ENCODE results near the gene SIPA1L3.

Gene SIPA1L3

DNA sequence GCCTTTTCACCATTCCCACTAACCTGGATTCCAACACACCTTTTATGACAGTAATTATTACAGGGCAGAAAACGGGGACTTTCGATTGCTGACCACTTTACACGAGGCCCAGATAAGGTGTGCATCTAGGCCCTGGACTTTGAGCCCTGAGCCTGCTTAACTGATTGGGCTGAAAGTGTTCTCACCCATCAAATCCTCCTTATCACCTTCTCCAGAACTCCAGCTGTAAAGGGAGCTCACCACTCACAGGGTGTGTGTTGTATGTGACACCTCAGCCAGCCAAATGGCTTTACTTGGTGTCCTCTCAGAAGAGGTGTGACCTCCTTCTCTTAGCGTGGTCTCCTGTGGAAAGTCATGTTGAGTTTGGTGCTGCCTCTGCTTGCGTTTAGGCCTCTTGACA lies 36.5 kb downstream of the SIPA1L3 start:
- Mint-ChIP-seq H3K4me3 (no peak overlapping the region), H3K9me3 (peaks cover 4% of the 10 kb centered on the region), H3K27ac (no peak overlapping the region), H3K36me3 (ENCODE audit: low read depth) (no peaks in the 10 kb centered on the region), H3K4me1 (ENCODE audit: low read depth) (no peaks in the 10 kb centered on the region), H3K27me3 (ENCODE audit: low read depth) (no peaks in the 10 kb centered on the region)
- no peak for DNase-seq (ENCODE audit: low spot score)

DNA sequence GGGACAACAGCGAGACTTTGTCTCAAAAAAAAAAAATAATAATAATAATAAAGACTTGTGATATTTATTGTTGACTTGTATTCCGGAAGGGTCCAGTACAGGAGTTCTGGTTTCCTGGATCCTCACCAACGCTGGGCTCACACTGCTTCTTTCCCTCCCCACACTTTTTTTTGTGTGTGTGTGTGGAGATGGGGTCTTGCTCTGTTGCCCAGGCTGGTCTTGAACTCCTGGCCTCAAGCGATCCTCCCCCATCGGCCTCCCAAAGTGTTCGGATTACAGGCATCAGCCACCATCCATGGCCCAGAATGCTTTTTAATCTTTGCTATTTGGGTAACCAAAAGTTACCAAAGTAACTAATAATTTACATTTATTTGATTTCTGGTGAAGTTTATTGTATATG lies 39.1 kb downstream of the SIPA1L3 start:
- Mint-ChIP-seq H3K27me3 (ENCODE audit: low read depth) (no peaks in the 10 kb centered on the region), H3K36me3 (ENCODE audit: low read depth) (no peaks in the 10 kb centered on the region), H3K4me3 (no peak overlapping the region), H3K4me1 (ENCODE audit: low read depth) (no peaks in the 10 kb centered on the region), H3K27ac (no peak overlapping the region), H3K9me3 (no peaks in the 10 kb centered on the region)
- DNase-seq (ENCODE audit: low spot score): no peak

DNA sequence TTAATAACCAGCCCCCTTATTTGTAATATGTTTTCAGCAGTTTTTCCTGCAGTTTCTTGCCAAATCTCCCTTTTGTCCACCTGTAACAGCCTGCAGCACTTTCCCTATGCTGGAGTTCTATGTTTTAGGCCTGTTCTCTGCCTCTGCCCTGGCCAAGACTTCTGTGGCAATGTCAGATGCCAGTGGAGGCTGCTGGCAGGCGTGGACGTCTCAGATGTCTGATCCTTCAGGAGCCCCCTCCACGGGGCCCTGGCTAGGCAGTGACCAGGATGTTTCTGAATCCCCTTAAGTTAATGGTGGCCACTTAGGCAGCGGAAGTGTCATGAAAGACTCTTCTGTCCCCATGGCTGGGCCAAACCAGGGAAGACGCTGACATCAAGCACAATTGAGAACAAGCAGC lies 40.8 kb downstream of the SIPA1L3 start:
- no peaks in the 10 kb centered on the region for H3K36me3 Mint-ChIP-seq (ENCODE audit: low read depth)
- no peaks in the 10 kb centered on the region for H3K4me1 Mint-ChIP-seq (ENCODE audit: low read depth)
- no peaks in the 10 kb centered on the region for H3K27me3 Mint-ChIP-seq (ENCODE audit: low read depth)
- H3K4me3 Mint-ChIP-seq: no peak overlapping the region
- no peak for DNase-seq (ENCODE audit: low spot score)
- H3K27ac Mint-ChIP-seq: no peak overlapping the region
- H3K9me3 Mint-ChIP-seq: no peaks in the 10 kb centered on the region

DNA sequence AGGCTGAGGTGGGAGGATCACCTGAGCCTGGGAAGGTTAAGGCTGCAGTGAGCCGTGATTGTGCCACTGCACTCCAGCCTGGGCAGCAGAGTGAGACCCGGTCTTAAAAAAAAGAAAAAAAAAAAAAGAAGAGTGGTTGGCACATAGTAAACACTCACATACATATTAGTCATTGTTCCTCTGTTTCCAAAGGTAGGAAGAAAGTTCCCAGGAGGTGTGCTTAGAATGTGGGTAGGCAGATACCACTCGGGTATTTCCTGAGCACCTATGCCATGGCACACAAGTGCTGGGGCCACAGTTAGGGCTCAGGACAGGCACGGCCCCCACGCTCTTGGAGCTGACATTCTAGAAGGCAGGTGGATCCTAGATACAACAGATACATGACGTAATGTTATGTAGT lies 41.4 kb downstream of the SIPA1L3 start:
- Mint-ChIP-seq H3K27ac (no peak overlapping the region), H3K4me3 (no peak overlapping the region), H3K36me3 (ENCODE audit: low read depth) (no peaks in the 10 kb centered on the region), H3K27me3 (ENCODE audit: low read depth) (no peaks in the 10 kb centered on the region), H3K9me3 (no peaks in the 10 kb centered on the region), H3K4me1 (ENCODE audit: low read depth) (no peaks in the 10 kb centered on the region)
- DNase-seq (ENCODE audit: low spot score): no peak

DNA sequence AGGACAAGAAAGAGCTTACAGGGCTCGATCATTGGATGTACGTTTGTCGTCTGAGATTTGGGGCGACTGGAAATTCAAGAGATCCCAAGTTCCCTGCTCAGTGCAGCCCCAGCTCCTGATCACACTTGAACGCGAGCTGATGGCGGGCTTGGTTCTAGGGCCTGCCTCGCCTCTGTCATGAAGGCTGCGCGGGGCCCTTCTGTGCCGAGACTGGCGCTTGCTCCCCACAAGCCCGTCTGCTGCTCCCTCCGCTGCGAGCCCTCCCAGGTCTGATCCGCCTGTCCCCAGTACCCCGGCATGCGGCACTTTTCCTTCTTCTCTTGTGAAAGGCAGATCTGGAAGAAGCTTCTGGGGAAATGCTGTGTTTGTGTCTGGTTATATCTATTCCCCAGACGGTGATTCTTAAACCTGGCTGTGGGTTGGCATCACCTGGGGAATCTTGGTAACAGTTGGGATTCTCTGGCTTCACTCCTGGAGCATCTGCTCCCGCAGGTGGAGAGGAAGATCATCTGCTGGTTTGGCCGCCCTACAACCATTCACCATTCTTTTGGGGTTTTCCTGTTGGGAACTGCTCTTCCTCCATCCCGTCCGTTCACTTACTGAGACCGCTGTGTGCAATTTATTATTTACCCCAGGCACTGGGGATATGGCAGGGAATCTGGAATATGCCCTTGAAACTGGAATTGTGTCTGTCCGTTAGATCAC lies 43.6 kb downstream of the SIPA1L3 start:
- Mint-ChIP-seq H3K27ac (no peak overlapping the region), H3K36me3 (ENCODE audit: low read depth) (no peaks in the 10 kb centered on the region), H3K9me3 (no peaks in the 10 kb centered on the region), H3K27me3 (ENCODE audit: low read depth) (no peaks in the 10 kb centered on the region), H3K4me1 (ENCODE audit: low read depth) (no peaks in the 10 kb centered on the region), H3K4me3 (no peak overlapping the region)
- DNase-seq (ENCODE audit: low spot score): no peak

DNA sequence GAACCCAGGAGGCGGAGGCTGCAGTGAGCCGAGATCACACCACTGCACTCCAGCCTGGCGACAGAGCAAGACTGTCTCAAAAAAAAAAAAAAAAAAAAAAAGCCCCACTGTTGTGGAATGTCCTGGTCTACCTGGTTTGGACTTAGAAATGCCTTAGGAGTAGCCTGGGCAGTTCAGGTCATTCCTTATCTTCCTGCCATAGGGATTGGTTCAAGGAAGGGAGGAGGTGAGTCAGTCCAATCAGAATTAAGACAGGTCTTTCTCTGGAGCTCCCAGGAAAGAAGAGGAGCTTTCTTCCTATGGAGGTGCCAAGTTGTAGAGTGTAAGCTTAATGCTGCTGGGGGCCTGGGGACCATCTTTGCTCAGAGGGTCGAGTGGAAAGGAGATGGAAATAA lies 44.8 kb downstream of the SIPA1L3 start:
- H3K4me3 Mint-ChIP-seq: no peak overlapping the region
- H3K9me3 Mint-ChIP-seq: peaks cover 3% of the 10 kb centered on the region
- no peak overlapping the region for H3K27ac Mint-ChIP-seq
- no peak for DNase-seq (ENCODE audit: low spot score)
- H3K36me3 Mint-ChIP-seq (ENCODE audit: low read depth): no peaks in the 10 kb centered on the region
- no peaks in the 10 kb centered on the region for H3K4me1 Mint-ChIP-seq (ENCODE audit: low read depth)
- no peaks in the 10 kb centered on the region for H3K27me3 Mint-ChIP-seq (ENCODE audit: low read depth)

DNA sequence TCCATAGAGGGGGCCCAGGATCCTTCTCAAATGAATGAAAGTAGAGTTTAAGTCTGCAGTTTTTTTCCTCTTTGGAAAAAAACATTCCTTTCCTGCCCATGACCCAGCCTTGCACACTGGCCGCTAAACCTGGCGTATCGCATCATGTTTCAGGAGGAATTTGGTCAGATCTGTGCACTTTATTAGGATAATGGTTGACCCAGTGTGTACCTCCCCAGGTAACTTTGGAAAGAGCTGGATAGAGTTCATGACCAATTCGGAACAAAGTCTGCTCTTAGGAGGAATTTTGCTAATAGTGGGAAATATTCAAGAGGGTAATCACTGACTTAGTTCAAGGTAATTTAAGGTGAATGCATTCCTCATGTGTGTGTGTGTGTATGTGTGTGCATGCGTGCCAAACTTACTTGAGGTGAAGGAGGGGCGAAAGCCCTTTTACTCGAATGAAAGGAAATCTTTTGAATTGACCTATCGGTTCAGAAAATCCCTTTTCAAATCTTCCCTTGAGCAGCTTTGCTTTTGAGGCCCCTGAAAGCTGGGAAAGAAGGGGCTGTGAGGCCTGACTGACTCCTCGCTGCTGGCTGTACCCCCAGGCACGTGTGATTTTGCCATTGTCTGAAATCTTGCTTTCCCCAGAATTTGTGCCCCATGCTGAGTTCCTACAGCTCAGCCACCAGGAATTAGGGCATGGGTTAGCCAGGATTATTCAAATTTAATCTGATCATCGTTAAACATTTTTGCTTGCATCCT lies 46.3 kb downstream of the SIPA1L3 start:
- Mint-ChIP-seq H3K27ac (no peak overlapping the region), H3K27me3 (ENCODE audit: low read depth) (no peaks in the 10 kb centered on the region), H3K36me3 (ENCODE audit: low read depth) (no peaks in the 10 kb centered on the region), H3K4me1 (ENCODE audit: low read depth) (no peaks in the 10 kb centered on the region), H3K4me3 (no peak overlapping the region), H3K9me3 (peaks cover 7% of the 10 kb centered on the region)
- no peak for DNase-seq (ENCODE audit: low spot score)

DNA sequence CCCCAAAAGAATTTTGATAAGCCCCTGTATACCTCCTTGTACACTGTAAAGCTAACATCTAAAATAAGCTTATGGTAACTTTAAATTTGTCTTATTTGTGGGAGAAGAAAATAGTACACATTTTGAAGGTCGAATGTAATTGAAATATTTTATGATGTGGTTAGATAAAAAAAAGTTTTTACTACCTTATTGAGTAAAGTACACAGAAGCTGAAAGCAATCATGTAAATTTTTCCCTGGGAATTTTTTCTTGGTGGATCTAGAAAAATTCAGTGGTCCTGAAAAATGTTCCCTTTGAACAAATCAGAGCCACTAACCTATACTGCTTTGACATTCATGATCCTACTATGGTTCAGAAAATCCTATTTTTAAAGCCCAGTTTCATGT lies 46.9 kb downstream of the SIPA1L3 start:
- H3K27me3 Mint-ChIP-seq (ENCODE audit: low read depth): no peaks in the 10 kb centered on the region
- H3K27ac Mint-ChIP-seq: no peak overlapping the region
- DNase-seq (ENCODE audit: low spot score): no peak
- H3K4me1 Mint-ChIP-seq (ENCODE audit: low read depth): no peaks in the 10 kb centered on the region
- H3K4me3 Mint-ChIP-seq: no peak overlapping the region
- no peaks in the 10 kb centered on the region for H3K36me3 Mint-ChIP-seq (ENCODE audit: low read depth)
- peaks cover 10% of the 10 kb centered on the region for H3K9me3 Mint-ChIP-seq

DNA sequence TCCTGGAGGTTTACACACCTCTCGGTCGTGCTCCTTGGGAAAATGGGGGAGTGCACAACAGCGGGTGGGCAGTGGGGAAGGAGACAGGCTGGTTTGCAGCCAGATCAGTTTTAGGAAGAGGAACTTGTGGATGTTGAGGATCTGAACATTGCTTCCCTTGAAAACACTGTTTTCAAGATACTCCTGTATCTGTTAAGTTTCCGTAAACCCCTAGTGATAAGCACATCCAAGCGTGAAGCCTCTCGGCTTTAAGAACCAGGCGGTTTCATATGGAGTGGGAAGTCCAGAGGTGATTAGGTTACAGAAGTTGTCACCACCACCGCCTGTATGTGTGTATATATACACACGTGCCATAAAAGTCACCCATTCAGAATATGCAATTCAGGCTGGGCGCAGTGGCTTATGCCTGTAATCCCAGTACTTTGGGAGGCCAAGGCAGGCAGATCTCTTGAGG lies 47.4 kb downstream of the SIPA1L3 start:
- DNase-seq (ENCODE audit: low spot score): no peak
- Mint-ChIP-seq H3K4me1 (ENCODE audit: low read depth) (no peaks in the 10 kb centered on the region), H3K27me3 (ENCODE audit: low read depth) (no peaks in the 10 kb centered on the region), H3K9me3 (peaks cover 10% of the 10 kb centered on the region), H3K36me3 (ENCODE audit: low read depth) (no peaks in the 10 kb centered on the region), H3K27ac (no peak overlapping the region), H3K4me3 (no peak overlapping the region)

DNA sequence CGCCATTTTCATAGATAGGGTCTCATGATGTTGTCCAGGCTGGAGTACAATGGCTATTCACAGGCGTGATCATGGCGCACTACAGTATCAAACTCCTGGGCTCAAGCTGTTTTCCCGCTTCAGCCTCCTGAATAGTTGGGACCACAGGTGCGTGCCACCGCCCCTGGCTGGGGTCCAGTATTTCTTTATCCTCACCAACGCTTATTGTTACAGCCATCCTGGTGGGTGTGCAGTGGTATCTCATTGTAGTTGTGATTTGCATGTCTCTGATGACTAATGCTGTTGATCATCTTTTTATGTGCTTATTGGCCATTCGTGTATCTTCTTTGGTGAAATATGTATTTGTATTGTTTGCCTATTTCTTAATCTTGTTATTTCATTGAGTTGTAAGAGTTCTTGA lies 49.0 kb downstream of the SIPA1L3 start:
- Mint-ChIP-seq H3K4me3 (no peak overlapping the region), H3K4me1 (ENCODE audit: low read depth) (no peaks in the 10 kb centered on the region), H3K27ac (no peak overlapping the region), H3K27me3 (ENCODE audit: low read depth) (no peaks in the 10 kb centered on the region), H3K36me3 (ENCODE audit: low read depth) (no peaks in the 10 kb centered on the region), H3K9me3 (peaks cover 10% of the 10 kb centered on the region)
- DNase-seq (ENCODE audit: low spot score): no peak

DNA sequence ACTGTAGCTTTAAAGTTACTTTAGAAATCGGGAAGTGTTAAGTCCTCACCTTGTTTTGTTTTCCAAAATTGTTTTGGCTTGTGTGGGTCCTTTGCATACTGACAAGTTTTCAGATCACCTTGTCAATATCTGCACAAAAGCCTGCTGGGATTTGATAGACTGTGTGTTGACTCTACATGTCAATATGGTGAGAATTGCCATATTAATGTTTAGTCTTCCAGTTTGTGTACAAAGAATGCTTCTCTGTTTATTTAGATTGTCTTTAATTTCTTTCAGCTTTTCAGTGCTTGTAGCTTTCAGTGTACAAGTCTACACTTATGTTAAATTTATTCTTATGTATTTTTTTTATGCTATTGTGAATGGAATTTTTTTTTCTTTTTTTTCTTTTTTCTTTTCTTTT lies 50.2 kb downstream of the SIPA1L3 start:
- H3K9me3 Mint-ChIP-seq: peaks cover 18% of the 10 kb centered on the region
- no peak overlapping the region for H3K4me3 Mint-ChIP-seq
- H3K36me3 Mint-ChIP-seq (ENCODE audit: low read depth): no peaks in the 10 kb centered on the region
- no peaks in the 10 kb centered on the region for H3K4me1 Mint-ChIP-seq (ENCODE audit: low read depth)
- DNase-seq (ENCODE audit: low spot score): no peak
- H3K27me3 Mint-ChIP-seq (ENCODE audit: low read depth): no peaks in the 10 kb centered on the region
- no peak overlapping the region for H3K27ac Mint-ChIP-seq

DNA sequence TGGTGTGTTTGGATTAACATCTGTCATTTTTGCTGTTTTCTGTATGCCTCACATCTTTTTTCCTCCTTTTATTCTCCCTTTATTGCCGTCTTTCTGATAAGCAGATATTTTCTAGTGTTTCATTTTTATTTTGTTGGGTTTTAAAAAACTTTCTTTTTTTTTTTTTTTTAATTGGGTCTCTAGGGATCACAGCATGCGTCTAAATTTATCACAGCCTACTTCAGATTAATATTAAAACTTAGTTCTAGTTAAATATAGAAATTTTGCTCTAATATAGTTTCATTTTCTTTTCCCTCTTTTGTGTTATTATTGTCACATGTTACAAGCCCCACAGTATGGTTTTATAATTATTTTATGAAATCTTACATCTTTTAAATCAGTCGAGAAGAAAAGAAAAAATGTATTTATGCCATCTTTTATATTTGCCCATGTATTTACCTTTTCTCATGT lies 52.7 kb downstream of the SIPA1L3 start:
- Mint-ChIP-seq H3K4me3 (no peak overlapping the region), H3K27me3 (ENCODE audit: low read depth) (no peaks in the 10 kb centered on the region), H3K4me1 (ENCODE audit: low read depth) (no peaks in the 10 kb centered on the region), H3K9me3 (peaks cover 18% of the 10 kb centered on the region), H3K27ac (no peak overlapping the region), H3K36me3 (ENCODE audit: low read depth) (no peaks in the 10 kb centered on the region)
- no peak for DNase-seq (ENCODE audit: low spot score)

DNA sequence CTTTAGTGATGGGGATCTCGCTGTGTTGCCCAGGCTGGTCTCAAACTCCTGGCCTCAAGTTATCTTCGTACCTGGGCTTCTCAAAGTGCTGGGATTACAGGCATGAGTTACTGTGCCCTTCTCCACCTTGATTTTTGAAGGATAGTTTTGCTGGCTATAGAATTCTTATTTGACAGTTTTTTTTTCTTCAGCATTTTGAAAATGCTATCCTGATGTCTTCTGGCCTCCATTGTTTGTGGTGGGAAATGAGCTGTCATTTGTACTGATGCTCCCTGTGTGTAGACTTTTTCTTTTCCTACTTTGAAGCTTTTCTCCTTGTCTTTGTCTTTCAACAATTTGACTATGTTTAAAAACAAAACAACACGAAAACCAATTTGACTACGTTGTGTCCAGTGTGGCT lies 54.2 kb downstream of the SIPA1L3 start:
- no peak overlapping the region for H3K27ac Mint-ChIP-seq

DNA sequence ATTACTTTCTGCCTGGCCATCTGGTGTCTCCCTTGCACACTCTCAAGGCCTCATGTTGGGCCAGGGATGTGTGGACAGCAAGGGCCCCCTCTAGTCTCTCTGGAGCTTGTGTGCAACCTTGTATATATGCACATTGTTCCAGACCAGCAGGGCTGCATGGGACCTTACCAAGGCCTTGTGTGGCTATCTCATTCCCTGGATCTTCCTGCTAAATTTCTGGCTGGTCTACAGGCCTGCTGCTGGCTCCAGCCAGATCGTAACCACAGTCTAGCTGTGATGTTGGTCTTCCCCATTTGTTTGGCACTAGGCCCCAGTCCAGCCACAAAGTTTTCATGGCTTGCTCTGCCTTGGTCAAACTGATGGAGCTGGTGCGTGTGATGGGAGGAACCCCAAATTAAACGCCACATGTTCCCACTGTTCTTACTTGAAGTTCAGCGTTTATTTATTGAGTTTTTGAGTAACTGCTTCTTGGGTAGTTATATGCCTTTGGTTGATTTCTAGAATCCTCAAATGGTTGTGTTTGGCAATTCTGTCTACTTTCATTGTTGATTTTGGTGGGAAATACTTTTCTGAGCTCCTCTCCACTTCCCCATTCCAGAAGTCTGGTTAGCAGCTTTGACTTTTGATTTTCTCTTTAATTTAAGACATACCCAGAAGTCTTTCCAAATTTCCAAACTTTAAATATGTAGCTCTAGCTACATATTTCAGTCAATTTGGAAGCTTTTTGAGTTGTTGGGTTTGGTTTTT lies 56.4 kb downstream of the SIPA1L3 start:
- Mint-ChIP-seq H3K9me3 (peaks cover 11% of the 10 kb centered on the region), H3K27me3 (ENCODE audit: low read depth) (no peaks in the 10 kb centered on the region), H3K27ac (no peak overlapping the region), H3K4me1 (ENCODE audit: low read depth) (no peaks in the 10 kb centered on the region), H3K36me3 (ENCODE audit: low read depth) (no peaks in the 10 kb centered on the region), H3K4me3 (no peak overlapping the region)
- no peak for DNase-seq (ENCODE audit: low spot score)

More for the DNA sequence above, 54.2 kb downstream of the SIPA1L3 start:
- Mint-ChIP-seq H3K4me1 (ENCODE audit: low read depth) (no peaks in the 10 kb centered on the region), H3K27me3 (ENCODE audit: low read depth) (no peaks in the 10 kb centered on the region), H3K36me3 (ENCODE audit: low read depth) (no peaks in the 10 kb centered on the region), H3K4me3 (no peak overlapping the region), H3K9me3 (peaks cover 18% of the 10 kb centered on the region)
- DNase-seq (ENCODE audit: low spot score): no peak

Data from T-helper 2 cell treated with Interferon-gamma antibody and Interleukin-4, amounts not matched to agents 5 μg/mL and 100 μg/mL, for 36 hours (primary cell).